Retinal pigment epithelial cell (primary cell): ENCODE measurements around the gene PDIA6.

Source experiments
- DNase-seq: peaks from one replicate; pipeline ENCODE4 v3.0.0-alpha.2; 2010; ENCODE audit warnings: low read depth
- H3K4me3 ChIP-seq: 2 replicates; pipeline ENCODE4 v1.5.1; 2011; ENCODE audit warnings: mild to moderate bottlenecking, low read length, control low read depth, moderate library complexity
- TF ChIP-seq, protein P1 (sequence below): conservative IDR thresholded peaks from 2 replicates; pipeline ENCODE4 v1.5.1; 2011; ENCODE audit warnings: low read depth, low read length, control low read depth, inconsistent platforms

The PDIA6 gene

DNA sequence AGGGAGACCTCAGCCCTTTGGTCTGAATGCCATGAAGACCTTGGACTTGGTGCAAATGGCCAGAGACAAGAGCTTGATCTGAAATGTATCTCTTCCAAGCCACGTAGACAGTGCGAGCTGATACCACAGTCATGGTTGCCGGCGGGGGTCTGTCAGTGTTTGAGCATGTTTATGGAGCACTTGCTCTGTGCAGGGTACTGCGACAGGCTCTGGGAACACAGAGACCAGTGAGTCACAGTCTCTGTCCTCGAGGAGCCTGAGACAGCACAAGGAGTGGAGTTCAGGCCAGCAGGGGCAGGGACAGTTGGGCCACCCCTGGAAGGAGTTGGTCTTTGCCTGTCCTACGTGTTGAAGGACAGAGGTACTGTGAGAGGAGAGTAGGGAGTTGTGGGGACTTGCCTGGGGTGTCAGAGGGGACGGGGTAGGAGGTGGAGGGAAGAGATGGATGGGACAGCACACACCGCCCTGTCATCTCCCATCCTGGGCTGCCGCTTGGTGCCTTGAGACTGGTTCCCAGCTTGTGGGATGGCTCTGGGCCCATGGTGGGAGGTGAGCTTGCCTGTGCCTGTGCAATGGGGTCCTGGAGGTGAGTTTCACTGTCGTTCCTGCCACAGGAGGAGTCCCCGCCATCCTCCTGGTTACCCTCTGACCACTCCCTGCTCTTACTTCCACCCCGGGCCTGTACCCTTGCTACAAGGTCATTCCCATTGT is 51.6 kb downstream of the PDIA6 start:
- TF ChIP-seq, protein P1, sequence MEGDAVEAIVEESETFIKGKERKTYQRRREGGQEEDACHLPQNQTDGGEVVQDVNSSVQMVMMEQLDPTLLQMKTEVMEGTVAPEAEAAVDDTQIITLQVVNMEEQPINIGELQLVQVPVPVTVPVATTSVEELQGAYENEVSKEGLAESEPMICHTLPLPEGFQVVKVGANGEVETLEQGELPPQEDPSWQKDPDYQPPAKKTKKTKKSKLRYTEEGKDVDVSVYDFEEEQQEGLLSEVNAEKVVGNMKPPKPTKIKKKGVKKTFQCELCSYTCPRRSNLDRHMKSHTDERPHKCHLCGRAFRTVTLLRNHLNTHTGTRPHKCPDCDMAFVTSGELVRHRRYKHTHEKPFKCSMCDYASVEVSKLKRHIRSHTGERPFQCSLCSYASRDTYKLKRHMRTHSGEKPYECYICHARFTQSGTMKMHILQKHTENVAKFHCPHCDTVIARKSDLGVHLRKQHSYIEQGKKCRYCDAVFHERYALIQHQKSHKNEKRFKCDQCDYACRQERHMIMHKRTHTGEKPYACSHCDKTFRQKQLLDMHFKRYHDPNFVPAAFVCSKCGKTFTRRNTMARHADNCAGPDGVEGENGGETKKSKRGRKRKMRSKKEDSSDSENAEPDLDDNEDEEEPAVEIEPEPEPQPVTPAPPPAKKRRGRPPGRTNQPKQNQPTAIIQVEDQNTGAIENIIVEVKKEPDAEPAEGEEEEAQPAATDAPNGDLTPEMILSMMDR: no peak
- H3K4me3 ChIP-seq: no peak overlapping the region
- DNase-seq: no peak

DNA sequence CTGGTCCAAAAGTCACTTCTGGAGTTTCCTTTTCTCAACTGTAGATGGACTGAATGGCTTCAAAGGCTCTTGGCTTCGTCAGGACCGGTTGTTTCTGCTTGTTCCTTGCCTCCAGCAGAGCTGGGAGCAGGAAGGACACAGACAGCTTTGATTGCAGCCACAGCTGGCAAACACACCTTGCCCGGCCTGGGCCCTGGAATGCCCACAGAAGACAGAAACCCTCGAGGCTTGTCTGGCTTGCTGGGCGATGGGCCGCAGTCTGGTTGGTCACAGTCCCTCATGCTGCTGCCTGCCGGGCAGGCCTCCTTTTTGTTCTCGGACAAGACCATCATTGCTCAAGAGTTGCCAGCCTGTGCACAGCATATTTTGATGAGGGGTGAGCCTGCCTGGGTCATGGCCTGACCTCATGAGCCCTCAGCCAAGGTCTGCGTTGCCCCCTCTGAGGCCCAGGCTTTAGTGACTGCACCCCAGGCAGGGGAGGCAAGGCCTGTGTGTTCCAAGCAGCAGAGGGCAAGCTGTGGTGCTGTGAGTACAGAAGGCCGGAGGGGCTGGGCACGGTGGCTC is 53.4 kb downstream of the PDIA6 start:
- TF ChIP-seq, protein P1: no peak
- DNase-seq: no peak
- H3K4me3 ChIP-seq: no peak overlapping the region

DNA sequence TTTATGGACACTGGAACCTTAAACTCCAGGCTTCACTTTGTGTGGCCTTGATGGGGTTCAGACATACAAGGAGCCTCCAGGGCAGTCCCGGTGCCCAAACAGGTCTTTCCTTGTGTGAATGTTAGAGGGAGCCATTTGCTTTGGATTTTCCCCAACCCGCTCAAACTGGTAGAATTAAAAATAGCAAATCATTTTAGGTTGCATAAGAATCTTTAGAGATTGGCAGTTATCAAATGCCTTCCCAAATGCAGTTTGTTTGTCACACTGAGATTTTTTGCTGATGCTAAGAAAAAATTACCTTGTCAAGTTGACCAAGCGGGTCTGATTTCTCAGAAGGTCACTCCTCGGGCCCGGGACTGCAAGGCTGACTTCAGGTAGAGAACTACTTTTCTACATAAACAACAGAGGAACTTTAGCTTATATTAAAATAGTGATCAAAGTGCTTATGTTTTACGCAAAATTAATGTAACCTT is 54.7 kb downstream of the PDIA6 start:
- no peak for DNase-seq
- no peak overlapping the region for H3K4me3 ChIP-seq
- TF ChIP-seq, protein P1: no peak

DNA sequence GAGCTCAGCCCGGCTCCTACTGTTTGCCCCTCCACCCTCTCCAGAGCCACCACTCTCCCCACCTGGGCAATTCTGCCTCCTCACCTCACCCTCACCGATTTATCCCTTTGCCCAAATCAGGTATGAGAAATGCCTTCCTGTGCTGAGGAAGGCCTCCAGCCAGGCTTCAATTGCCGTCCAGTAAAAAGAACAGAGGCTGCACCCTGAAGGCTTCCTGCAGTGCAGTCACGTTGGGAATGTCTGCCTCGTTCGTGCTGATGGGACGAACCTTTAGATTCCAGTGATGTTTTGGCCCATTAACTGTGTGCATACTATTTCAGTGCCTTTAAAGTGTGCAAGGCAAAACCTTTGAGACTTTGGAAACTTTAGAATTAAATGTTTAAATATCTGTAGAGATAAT is 57.0 kb downstream of the PDIA6 start:
- TF ChIP-seq, protein P1: no peak
- no peak for DNase-seq

DNA sequence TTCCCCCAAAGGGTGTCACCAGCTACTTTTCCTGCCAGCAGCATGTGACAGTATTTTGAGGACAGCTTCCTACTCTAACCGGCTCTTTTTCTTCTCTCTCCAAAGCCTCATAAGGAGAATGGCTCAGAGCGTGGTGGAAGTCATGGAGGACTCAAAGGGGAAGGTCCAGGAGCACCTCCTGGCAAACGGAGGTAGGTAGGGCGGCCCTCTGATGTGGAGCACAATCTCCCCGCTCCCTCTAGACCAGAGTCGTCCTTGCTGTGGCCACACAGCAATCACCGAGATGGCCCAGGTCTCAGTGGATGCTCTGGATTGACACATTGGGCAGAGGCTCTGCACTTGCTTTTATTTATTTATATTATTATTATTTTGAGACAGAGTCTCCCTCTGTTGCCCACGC is 58.7 kb downstream of the PDIA6 start:
- TF ChIP-seq, protein P1: no peak
- DNase-seq: no peak
- no peak overlapping the region for H3K4me3 ChIP-seq

More for the DNA sequence above, 57.0 kb downstream of the PDIA6 start:
- no peak overlapping the region for H3K4me3 ChIP-seq

DNA sequence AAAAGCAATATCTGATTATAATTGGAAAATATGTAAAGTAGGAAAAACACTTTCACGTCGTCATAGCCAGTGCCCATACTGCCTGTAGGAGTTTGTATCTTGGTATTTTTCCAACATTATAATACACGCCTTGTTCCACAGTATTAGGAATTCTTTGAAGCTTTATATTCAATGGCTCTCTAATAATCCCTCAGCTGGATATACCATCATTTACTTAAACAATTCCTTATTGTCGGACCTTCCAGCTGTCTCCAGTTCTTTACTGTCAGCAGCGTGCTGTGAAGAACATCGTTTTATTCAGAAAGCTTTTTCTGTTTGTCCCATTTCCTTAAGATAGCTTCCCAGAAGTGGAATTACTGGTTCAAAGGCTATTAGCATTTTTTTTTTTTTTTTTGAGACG is 59.4 kb downstream of the PDIA6 start:
- no peak for DNase-seq
- TF ChIP-seq, protein P1: no peak
- no peak overlapping the region for H3K4me3 ChIP-seq

DNA sequence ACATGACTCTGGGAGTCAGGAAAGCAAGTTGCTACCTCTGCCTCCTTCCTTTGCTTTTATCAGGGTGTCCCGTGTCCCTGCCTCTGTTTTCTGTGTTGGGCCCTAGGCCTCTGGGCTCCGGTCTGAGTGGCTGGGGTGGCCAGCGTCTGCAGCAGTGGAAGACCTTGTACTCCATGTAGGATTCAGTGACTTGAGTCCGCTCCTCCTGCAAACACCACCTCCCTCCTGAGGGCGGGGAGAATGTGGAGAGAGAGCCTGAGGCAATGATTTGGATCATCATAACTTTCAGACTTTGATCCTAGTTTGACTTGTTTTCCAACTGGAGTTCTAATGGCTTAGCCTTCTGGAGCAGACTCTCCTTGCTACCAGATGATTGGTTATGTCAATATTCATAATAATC is 60.3 kb downstream of the PDIA6 start:
- H3K4me3 ChIP-seq: no peak overlapping the region
- DNase-seq: no peak
- TF ChIP-seq, protein P1: no peak
